PC-9 (cell line): ENCODE results near the gene DEXI. TPM values are rescaled to one million over a fixed set of nuclear protein-coding genes. Genes with fewer than 3 reads are reported as not detected.

Experiments used
- BruUV-seq: library from RNA; stranded (reverse); fragments of 400-500 nt; replicated peaks from 2 replicates; lab custom pipeline; 2021; lab: Mats Ljungman, UMichigan
- CTCF ChIA-PET: fragments of 300-600 bp; sonication (Branson Sonifier 250); formaldehyde crosslinking; loops from one replicate; lab custom pipeline; 2022; ENCODE audit warnings: antibody characterized with exemption; lab: Charles Lee
- POLR2A ChIA-PET: fragments of 300-600 bp; sonication (Branson Sonifier 250); formaldehyde crosslinking; loops from one replicate; lab custom pipeline; 2022; ENCODE audit warnings: antibody characterized with exemption; ENCODE audit not compliant: unreplicated experiment; lab: Charles Lee
- DNase-seq, 2 experiments: peaks; one replicate each; pipeline versions ENCODE4 v3.0.0 to v3.0.0-alpha.2; 2015 to 2022; ENCODE audit warnings: mixed read lengths in 1 of 2
- H2AFZ ChIP-seq: fragments of 200-600 bp; sonication (generic); 2 replicates; pipeline ENCODE4 v1.8.1; 2017; ENCODE audit warnings: antibody characterized with exemption
- H3F3A ChIP-seq: fragments of 200-600 bp; sonication (generic); 2 replicates; pipeline ENCODE4 v1.8.1; 2017; ENCODE audit warnings: antibody characterized with exemption, mild to moderate bottlenecking, low read depth; ENCODE audit not compliant: insufficient read depth
- H3K27ac ChIP-seq: fragments of 200-600 bp; sonication (generic); 2 replicates; pipeline ENCODE4 v1.6.1; 2016; ENCODE audit warnings: mixed run types
- H3K27me3 ChIP-seq: fragments of 200-600 bp; sonication (generic); 2 replicates; pipeline ENCODE4 v1.6.1; 2016; ENCODE audit warnings: low read depth, mixed run types; ENCODE audit not compliant: insufficient read depth
- H3K36me3 ChIP-seq: fragments of 200-600 bp; sonication (generic); 2 replicates; pipeline ENCODE4 v1.6.1; 2016; ENCODE audit warnings: low read depth, mixed run types
- H3K4me1 ChIP-seq: fragments of 200-600 bp; sonication (generic); replicated peaks from 2 replicates; pipeline ENCODE4 v1.6.1; 2016; ENCODE audit warnings: mixed run types; ENCODE audit not compliant: insufficient read depth
- H3K4me2 ChIP-seq: fragments of 200-600 bp; sonication (generic); 2 replicates; pipeline ENCODE4 v1.6.1; 2017; ENCODE audit warnings: mixed run types
- H3K4me3 ChIP-seq: fragments of 200-600 bp; sonication (generic); 2 replicates; pipeline ENCODE4 v1.6.1; 2016; ENCODE audit warnings: mixed run types
- H3K79me2 ChIP-seq: fragments of 200-600 bp; sonication (generic); 2 replicates; pipeline ENCODE4 v1.6.1; 2017; ENCODE audit warnings: low read depth, mixed run types
- H3K9me2 ChIP-seq: fragments of 200-600 bp; sonication (generic); 2 replicates; pipeline ENCODE4 v1.8.1; 2017; ENCODE audit warnings: mild to moderate bottlenecking; ENCODE audit not compliant: insufficient read depth
- H3K9me3 ChIP-seq: fragments of 200-600 bp; sonication (generic); 2 replicates; pipeline ENCODE4 v1.8.1; 2016; ENCODE audit warnings: low read depth; ENCODE audit not compliant: insufficient read depth
- H4K20me1 ChIP-seq: fragments of 200-600 bp; sonication (generic); 2 replicates; pipeline ENCODE4 v1.8.1; 2017; ENCODE audit not compliant: insufficient read depth
- CTCF ChIP-seq: fragments of 200-600 bp; sonication (generic); conservative IDR thresholded peaks from 2 replicates; pipeline ENCODE4 v1.6.1; 2017; ENCODE audit warnings: mixed run types, antibody characterized with exemption, mild to moderate bottlenecking, moderate library complexity
- EZH2 ChIP-seq: fragments of 200-600 bp; sonication (generic); IDR thresholded peaks from 2 replicates; pipeline ENCODE4 v1.8.0; 2017; ENCODE audit warnings: antibody characterized with exemption, low read depth
- intact Hi-C: fragments of 100-400 bp; cut with micrococcal nuclease; formaldehyde crosslinking; loops from one replicate; pipeline ENCODE4 v1.10.0; 2022; ENCODE audit not compliant: unreplicated experiment
- total RNA-seq: library from RNA; stranded (reverse); gene quantifications from 2 replicates; pipeline ENCODE4 v1.2.3, GENCODE V29; 2021

The DEXI gene
- total RNA-seq, 1 experiment from 2014 or later, result 33.1 TPM

- H3K4me1 ChIP-seq, result peaks cover 14% of the 10 kb centered on the region
These were observed 36.7 kb upstream of the DEXI start for GRCh38 chr16:10978871-10979446.

GRCh38 chr16:10978124-10978523 lies 35.9 kb upstream of the DEXI start:
- CTCF ChIA-PET, result no interaction called here
- DNase-seq, result no peak
- Histone ChIP-seq H3K9me2 (no peaks in the 10 kb centered on the region), H3K36me3 (no peaks in the 10 kb centered on the region), H3K27ac (no peak overlapping the region), H4K20me1 (no peaks in the 10 kb centered on the region), H3K4me3 (no peak overlapping the region), H2AFZ (no peak overlapping the region), H3K9me3 (no peaks in the 10 kb centered on the region), H3K4me2 (no peak overlapping the region), H3K27me3 (no peaks in the 10 kb centered on the region), H3K4me1 (peaks cover 6% of the 10 kb centered on the region), H3F3A (peaks cover 4% of the 10 kb centered on the region; the same call in 1 of the 2 replicates), H3K79me2 (no peaks in the 10 kb centered on the region)
- BruUV-seq, result no TSS peak
- TF ChIP-seq CTCF (no peak), EZH2 (no peak)
- POLR2A ChIA-PET, result no interaction called here
- intact Hi-C loops, result no loop called here

More at GRCh38 chr16:10978871-10979446, 36.7 kb upstream of the DEXI start:
- intact Hi-C loops, result no loop called here
- H3K27me3 ChIP-seq, result no peaks in the 10 kb centered on the region
- no peaks in the 10 kb centered on the region for H4K20me1 ChIP-seq
- H3K4me2 ChIP-seq, result no peak overlapping the region
- no TSS peak for BruUV-seq
- no peak overlapping the region for H3K27ac ChIP-seq
- H3K9me3 ChIP-seq, result no peaks in the 10 kb centered on the region
- H2AFZ ChIP-seq, result no peak overlapping the region
- CTCF ChIA-PET, result no interaction called here
- H3F3A ChIP-seq, result peaks cover 11% of the 10 kb centered on the region; the same call in 1 of the 2 replicates
- no peak overlapping the region for H3K4me3 ChIP-seq
- no peaks in the 10 kb centered on the region for H3K36me3 ChIP-seq
- POLR2A ChIA-PET, result no interaction called here
- H3K9me2 ChIP-seq, result no peaks in the 10 kb centered on the region
- no peaks in the 10 kb centered on the region for H3K79me2 ChIP-seq
- no peak for TF ChIP-seq CTCF
- no peak for TF ChIP-seq EZH2
- DNase-seq, result no peak

- Histone ChIP-seq H3K4me3 (no peak overlapping the region), H3K79me2 (no peaks in the 10 kb centered on the region), H4K20me1 (no peaks in the 10 kb centered on the region), H3K27me3 (no peaks in the 10 kb centered on the region), H3F3A (no peaks in the 10 kb centered on the region), H3K9me2 (no peaks in the 10 kb centered on the region), H3K9me3 (no peaks in the 10 kb centered on the region), H3K27ac (no peak overlapping the region), H2AFZ (no peak overlapping the region), H3K36me3 (no peaks in the 10 kb centered on the region), H3K4me2 (no peak overlapping the region), H3K4me1 (peaks cover 8% of the 10 kb centered on the region)
- BruUV-seq, result no TSS peak
- no peak for DNase-seq
- POLR2A ChIA-PET, result no interaction called here
- CTCF ChIA-PET, result no interaction called here
- intact Hi-C loops, result no loop called here
- TF ChIP-seq CTCF, result no peak
- no peak for TF ChIP-seq EZH2
These were observed 34.4 kb upstream of the DEXI start for GRCh38 chr16:10976634-10977033.
